ENCODE results near the gene CMTM2. TPM values are rescaled to one million over a fixed set of nuclear protein-coding genes. Genes with fewer than 3 reads are reported as not detected.
A peak's percentile ranks its signal among the peaks of the same experiment; 100 is the strongest.

The CMTM2 gene, protein sequence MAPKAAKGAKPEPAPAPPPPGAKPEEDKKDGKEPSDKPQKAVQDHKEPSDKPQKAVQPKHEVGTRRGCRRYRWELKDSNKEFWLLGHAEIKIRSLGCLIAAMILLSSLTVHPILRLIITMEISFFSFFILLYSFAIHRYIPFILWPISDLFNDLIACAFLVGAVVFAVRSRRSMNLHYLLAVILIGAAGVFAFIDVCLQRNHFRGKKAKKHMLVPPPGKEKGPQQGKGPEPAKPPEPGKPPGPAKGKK
- total RNA-seq (2014; rRNA removed; shearing (Covaris generic)), result not detected in 2 replicates
- 0.13 TPM in 1 of 2 replicates, not detected in the other for polyA plus RNA-seq (2014; cell fraction: nucleus; rRNA removed)

DNA sequence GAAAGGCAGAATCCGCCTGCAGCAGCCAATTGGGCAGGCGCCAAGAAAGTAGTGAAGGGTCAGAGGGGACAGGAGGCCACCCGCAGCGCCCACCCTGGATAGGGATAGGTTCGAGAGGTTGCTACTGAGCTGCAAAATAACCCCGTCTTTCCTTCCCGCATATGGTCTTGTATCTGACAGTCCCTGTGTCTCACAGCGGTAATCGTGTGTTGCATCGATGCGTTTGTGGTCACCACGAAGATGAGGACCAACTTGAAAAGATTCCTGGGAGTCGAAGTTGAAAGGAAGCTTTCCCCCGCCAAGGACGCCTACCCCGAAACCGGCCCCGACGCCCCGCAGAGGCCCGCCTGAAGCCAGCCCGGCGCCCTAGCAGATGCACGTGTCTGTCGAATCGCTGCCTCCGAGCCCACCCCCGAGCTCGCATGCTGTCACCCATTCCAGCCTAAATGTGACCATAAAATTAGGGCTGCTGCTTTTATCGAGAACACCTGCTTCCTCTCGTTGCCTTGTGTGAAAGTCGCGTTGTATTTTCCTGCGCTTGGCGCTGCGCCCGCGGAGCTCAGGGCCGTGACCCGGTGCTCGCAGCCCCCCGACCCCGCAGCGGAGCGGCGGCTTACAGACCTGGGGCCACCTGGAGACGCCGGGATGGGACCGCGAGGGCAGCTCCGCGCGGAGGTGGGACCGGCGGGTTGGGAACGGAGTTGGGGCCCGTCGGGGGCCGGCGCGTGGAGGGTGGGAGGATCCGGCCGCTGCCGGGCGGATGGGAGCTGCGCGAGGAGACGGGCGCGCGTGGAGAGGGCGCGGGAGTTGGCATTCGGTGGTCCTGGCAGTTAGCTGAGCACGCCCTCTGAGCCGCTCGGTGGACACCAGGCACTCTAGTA lies at the start of gene CMTM2:
TSS of gene CMTM2 (plus strand) at position 813 of the 881 bp plus-strand sequence. CDS start 145 bp downstream, outside the sequence.
- no peak for DNase-seq (ENCODE audit: extremely low read depth, low read depth)

DNA sequence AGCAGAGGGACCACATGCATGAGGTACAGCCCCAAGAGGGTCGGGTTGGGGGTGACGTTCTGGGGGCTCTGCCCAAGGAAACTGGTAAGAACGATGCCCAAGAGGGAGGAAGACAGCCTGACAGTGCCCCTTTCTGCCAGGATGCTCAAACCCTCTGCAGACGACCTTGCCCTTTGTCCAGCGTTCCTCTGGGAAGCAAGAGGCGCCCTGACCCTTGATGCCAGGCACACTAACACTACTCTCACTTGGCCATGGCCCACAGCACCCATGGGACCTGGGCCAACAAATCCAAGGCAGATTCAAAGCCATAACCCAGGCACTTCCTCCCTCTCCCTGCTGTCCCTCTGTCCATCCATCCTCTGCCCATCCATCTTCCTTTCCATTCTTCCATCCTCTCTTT lies 49.8 kb upstream of the CMTM2 start:
- DNase-seq (ENCODE audit: extremely low read depth, low read depth), result no peak

DNA sequence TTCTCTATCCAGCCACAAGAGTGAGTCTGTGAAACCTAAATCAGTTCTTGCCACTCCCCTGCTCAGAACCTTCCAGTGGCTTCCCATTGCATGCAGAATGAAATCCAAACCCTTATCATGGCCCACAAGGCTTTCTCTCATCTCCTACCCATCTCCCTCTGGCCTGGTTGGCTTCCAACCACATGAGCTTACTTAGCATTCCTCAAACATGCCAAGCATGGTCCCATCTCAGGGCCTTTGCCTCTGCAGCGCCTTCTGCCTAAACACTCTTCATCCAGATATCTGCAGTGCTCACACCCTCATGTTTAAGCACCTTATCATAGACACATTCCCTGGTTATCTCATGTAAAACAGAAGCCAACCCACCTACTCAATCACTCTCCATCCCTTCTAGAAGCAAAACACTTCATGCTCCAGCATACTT lies 44.9 kb upstream of the CMTM2 start:
- DNase-seq (ENCODE audit: extremely low read depth, low read depth), result no peak

DNA sequence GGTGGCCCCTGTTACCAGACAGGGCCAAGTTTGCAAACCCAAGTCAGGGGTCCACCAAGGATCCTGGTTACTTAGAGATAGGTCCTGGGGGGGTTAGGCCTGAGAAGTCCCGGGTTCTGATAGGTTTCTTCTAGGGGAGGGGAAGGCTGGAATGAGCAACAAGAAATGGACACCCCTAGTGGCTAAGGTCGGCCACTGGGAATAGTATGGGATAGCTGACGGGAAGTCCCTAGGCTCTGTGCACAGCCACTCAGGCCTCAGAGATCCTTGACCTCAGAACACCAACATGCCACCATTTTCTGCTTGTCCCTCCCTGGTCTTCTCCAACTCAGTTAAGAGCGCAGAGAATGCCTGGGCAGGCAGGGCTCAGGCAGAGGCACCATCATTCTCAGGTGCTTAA lies 42.7 kb upstream of the CMTM2 start:
- no peak for DNase-seq (ENCODE audit: extremely low read depth, low read depth)

DNA sequence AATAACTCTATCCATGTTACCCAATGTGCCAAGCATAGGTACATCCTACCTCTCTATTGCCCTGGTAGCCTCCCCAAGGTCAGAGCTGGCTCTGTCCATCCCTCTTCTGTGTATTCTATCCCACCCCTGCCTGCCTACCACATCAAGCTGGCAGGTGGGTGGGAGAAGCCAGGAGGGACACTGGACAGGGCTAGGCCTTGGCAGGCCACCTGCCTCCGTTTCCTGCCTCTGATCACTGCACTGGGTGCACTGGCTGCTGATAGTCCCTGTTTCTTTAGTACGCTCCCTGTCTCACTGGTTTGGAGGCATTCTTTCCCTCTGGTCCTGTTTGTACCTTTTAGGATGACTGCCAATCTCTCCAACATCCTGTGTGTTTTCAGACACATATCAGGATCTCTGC lies 42.0 kb upstream of the CMTM2 start:
- DNase-seq (ENCODE audit: extremely low read depth, low read depth), result no peak

DNA sequence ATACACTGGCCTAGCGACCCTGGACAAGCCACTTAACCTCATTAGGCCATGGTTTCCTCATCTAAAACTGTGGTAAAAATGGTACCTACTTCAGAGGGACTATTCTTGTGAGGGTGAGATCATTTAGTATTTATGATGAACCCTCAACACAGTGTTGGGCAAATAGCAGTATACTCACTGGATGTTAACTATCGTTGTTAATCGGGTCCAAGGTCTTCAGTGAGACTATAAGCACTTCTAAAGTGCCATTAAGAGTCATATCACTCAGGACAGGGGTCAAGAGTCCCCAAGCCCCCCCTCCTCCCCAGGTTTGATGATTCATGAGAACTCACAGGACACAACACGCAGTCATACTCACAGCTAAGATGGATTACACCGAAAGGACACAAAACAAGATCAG lies 40.4 kb upstream of the CMTM2 start:
- DNase-seq (ENCODE audit: extremely low read depth, low read depth), result no peak

DNA sequence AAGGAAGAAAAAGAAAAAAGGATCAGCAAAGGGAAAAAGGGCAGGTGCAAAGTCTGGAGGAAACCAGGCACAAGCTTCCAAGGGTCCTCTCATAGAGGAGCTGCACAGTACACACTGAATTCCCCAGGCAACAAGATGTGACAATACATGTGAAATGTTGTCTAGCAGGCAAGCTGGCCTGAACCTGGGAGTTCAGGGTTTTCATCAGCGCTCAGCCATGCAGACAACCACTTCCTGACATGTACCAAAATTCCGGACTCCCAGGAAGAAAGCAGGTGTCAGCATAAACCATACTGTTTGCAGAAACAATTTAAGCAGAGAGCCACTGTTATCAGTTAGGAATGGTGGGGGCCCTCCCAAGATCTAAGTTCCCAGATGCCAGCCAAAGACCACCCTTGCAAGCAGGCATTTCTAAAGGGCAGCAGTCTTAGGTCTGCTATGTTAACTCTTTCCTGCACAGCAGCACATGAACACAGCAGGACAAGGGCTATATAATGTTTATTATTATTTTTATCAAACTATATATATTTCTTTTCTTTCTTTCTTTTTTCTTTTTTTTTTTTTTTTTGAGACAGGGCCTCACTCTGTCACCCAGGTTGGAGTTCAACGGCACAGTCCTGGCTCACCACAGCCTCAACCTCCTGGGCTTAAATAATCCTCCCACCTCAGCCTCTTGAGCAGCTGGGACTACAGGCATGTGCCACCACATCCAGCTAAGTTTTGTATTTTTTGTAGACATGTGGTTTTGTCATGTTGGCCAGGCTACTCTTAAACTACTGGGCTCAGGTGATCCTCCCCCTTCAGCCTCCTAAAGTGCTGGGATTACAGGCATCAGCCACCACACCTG lies 39.4 kb upstream of the CMTM2 start:
- no peak for DNase-seq (ENCODE audit: extremely low read depth, low read depth)

DNA sequence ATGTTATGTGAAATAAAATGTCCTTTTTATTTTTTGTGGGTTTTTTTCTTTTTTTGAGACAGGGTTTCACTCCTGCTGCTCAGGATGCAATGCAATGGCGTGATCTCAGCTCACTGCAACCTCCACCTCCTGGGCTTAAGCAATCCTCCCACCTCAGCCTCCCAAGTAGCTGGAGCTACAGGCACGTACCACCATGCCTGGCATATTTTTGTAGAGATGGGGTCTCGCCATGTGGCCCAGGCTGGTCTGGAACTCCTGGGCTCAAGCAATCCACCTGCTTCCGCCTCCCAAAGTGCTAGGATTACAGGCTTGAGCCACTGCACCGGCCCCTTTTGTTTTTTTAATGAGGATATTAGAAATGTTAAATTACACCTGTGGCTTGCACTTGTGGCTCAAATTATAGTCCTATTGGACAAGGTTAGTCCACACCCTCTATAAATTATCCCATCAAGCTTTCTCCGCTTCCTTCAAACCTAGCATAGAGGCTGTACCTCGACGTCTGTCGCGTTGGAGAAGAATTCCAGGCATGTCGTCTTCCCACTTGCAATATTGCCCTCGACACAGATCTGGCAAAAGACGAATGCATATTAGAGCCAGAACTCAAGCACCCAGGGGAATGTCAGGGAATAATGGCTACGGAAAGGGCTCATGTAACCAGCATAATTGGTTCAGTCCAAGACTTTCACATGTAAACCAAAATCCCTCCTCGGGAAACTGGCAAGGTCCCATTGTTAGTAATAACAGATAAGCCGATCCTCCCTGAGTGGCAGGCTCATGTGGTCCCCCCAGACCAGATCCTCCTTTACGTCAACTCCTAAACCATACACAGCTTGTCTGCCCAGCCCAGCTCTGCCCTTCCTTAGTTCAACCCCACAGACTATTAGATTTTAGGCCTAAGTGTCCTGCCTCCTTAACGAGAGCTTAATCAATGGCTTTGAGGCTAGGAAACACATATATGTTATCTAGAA lies 37.6 kb upstream of the CMTM2 start:
- no peak for DNase-seq (ENCODE audit: extremely low read depth, low read depth)

DNA sequence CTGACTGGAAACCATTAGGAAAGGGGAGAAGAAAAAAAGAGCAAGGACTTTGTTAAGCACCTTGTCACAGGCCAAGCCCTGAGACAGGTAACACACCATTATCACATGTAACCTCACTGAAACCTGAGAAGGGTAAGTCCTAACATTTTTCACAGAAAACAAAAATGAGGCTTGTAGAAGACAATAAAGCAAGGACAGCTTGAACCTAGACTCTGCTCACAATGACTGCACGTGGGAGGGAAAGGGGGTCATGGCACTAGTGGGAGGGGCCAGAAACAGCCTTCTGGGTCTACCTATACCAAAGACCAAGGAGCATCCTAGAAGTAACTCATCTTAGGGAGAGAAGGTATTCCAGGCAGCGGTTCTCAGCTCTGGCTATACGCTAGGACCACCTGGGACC lies 36.9 kb upstream of the CMTM2 start:
- DNase-seq (ENCODE audit: extremely low read depth, low read depth), result no peak

DNA sequence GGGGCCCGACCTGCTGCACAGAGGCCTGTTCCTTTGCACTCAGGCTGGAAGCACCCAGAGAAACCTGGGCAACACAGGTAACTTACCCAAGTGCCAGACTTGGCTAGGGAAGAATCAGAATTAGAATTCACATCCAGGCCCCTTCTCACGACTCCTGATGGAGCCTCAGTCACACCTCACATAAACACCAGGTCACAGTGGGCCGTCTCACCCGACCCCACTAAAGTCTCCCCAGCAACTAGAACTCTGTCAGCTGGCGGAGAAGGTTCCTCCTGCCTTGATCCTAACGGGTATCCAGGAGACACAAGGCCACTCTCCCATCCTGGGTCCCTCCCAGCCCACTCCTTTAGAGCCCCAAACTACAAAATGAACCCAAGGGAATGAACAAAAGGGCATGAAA lies 35.7 kb upstream of the CMTM2 start:
- DNase-seq (ENCODE audit: extremely low read depth, low read depth), result no peak

DNA sequence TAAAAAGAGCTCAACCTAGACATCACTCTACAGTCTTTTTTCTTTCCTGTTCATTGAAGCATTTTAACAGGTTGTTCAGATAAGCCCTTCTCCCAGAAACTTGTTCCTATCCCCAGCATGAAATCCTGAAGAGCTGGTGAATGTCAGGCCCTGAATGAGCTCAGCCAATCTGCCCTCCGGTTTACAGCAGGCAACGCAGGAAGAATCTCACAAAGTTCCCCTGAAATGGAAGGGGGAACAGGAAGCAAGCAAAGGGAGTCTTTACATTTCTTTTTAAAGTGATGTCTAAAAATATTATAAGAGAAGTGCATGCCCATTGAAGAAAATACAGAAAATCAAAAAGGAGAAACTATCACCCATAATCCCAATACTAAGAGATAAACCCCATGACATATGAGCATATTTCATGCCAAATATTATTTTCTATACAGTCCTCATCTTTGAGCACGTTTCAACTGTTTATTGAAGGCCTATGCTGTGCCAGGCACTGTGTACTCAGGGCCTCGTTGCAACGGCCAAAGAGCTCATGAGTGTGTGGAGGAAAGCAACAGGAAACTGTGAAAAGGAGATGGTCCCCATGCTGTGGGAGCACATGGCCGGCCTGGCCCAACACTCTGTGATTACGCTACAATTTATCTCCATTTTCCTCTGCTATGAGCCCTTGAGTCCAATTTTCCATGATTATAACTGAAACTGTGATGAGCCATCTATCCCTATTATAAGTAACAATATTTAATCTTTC lies 35.1 kb upstream of the CMTM2 start:
- DNase-seq (ENCODE audit: extremely low read depth, low read depth), result no peak

DNA sequence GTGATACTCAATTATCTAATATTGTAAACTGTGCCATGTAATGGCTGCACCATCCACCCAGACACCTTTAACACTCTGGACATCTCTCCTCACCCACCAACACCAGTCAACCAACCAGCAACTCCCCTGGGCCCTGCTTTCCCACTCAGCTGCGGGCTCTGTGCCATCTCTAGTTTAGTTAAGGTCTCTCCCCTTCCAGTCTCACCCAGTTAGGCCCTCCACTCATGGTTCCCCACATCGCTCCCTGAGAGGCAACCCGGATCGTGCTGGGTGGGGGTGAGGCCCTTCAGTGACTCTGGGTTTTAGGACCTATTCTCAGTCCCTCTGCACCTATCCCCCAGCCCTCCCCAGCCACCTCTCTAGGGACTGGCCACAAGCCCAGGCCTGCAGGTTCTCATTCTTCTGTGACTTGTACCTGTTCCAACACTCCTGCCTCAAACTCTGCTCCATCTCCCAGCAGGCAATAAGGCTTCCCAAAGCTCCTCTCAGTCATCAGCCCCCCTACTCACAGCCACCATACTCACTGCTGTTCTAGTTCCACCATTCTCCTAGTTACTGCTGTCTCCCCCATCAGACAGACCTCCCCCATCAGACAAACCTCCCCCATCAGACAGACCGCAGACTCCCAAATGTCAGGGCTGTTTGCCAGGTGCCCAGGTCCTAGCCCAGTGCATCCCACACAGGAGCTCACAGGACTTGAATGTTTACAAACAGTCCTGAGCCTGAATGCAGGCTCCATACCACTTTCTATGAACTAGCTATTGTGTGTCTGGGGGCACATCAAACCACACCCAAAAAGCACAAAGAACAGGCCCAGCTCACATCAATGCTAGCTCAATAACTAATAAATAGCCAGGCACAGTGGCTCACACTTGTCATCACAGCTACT lies 31.9 kb upstream of the CMTM2 start:
- no peak for DNase-seq (ENCODE audit: extremely low read depth, low read depth)

DNA sequence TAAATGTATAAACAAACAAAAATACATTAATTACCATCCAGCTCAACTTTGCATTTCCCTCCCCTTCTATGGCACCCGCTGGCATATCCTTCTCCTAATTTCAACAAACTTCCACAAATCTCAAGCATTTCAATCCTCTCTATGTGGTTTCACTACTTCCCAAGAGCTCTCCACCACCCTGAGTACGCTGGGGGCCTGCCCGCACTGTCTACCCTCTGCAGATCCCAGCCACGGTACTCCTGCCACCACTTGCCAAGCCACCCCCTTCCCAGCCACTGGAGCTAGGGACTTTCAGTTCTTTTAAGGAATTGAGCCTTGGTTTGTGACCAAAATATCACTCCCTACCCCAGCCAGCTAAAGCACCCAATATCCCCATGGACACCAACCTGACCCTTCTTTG lies 31.2 kb upstream of the CMTM2 start:
- DNase-seq (ENCODE audit: extremely low read depth, low read depth), result no peak

DNA sequence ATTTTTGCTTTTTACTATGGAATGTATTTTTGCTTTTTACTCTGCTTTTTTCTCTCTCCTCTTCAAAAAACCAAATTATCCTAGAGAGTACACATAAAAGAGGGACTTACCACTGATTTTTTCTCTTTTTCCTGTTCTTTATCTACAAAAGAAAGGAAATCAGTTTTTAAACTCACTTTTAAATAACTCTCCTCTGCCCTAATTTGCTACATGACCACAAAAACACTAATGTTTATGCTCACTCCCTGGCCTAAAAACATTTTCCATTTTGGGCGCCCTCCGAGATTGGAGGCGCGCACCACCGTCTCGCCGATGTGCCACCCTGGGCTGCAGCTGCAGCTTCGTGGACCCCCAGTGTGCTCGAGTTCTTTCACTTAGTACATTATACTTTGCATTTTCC lies 30.4 kb upstream of the CMTM2 start:
- no peak for DNase-seq (ENCODE audit: extremely low read depth, low read depth)

DNA sequence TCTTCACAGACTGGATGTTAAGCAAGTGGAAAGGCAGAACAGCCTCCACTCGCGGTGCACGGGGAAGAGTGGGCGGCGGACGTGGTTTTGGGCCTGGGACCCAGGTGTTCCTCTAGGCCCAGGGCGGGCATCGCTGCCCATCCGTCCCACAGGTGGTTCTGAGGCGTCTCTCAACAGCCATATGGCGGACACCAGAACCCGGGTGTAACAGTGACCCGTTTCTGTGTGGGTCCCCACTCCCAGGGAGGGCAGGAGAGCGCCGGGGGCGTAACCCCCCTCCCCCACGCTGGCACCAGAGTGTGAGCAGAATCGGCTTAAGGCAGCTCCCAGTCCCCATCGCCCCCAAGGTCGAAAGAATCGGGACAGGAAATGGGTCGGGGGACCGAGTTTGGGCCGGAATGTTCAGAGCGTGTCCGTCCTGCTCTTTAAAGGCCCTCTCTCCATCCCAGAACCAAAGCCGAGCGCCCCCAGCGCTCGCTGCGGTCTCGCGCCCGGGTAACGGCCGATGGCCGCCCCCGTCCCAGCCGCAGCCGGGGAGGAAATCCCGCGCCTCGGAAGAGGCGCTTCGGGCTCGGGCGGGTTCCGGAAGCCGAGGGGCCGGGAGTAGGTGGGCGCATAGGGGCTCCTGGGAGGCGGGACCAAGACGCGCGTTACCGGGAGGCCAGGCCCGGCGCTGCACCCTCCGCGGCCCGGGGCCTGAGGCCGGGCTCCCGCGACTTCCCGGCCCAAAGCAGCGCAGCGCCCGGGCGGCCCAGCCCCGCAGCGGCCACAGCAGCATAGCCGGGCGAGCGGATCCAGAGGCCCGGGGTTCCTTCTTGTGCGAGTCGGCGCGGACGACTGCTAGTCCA lies 29.8 kb upstream of the CMTM2 start, which contains the start of gene TK2:
TSS of gene TK2 (minus strand) at position 839 of the 848 bp plus-strand sequence. CDS start at position 778, 61 bp downstream.
- DNase-seq (ENCODE audit: extremely low read depth, low read depth), result peak; percentile 37

DNA sequence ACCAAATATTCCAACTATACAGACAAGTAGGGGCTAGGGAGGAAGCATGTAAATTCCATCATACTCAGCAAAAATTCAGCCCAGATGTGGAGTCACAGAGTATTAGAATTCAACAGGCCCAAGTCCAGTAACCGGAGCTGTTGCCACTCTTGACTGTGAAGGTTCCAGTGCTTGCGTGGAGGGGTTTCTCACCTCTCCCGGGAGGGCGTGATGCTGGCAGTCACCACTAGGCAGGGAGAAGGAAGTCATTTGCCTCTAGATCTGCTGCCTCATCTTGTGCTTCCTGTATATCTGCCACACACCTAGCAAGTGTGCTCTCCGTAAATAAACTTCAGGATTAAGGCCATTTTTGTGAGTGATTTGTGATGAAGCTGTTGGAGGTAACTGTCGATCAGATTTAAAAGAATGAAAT lies 27.9 kb upstream of the CMTM2 start:
- DNase-seq (ENCODE audit: extremely low read depth, low read depth), result peak; percentile 30

DNA sequence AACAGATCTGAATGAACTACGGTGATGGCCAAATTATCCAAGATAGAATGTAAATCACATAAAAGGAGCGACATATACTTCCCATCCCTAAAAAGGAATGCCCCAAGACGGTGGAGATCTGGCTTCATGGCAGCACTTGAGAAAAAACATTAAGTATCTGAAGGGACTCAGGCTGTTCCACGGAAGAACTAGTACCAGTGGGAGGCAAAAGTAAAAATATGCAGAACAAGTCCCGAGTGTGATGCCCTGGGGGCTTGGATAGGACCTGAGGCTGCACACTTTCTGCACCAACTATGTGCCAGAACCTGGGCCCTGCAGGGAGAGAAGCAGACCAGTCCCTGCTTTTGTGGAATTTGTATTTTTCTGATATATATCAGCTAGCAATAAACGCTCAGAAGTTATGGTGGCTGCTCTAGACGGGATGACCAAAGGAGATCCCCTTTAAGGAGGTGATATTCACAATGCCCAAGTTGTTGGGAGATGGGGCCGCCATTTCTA lies 27.4 kb upstream of the CMTM2 start:
- DNase-seq (ENCODE audit: extremely low read depth, low read depth), result no peak
